WI38 (cell line): Measurements from ENCODE around the gene LY6G6D.
"Not testable (repeated sequence)": the region's sequence is repeated elsewhere in the genome, so short reads cannot be mapped to it uniquely, and the experiment has no call there.

ENCODE experiments used
- H3K4me3 ChIP-seq: 2 replicates; pipeline ENCODE4 v1.5.1; 2011; ENCODE audit warnings: low read depth, mild to moderate bottlenecking, control low read depth, low read length
- TF ChIP-seq, protein P1 (sequence below): IDR thresholded peaks from 2 replicates; pipeline ENCODE4 v1.5.1; 2012; ENCODE audit warnings: low read depth, mild to moderate bottlenecking, control low read depth, low read length

LY6G6D gene

DNA sequence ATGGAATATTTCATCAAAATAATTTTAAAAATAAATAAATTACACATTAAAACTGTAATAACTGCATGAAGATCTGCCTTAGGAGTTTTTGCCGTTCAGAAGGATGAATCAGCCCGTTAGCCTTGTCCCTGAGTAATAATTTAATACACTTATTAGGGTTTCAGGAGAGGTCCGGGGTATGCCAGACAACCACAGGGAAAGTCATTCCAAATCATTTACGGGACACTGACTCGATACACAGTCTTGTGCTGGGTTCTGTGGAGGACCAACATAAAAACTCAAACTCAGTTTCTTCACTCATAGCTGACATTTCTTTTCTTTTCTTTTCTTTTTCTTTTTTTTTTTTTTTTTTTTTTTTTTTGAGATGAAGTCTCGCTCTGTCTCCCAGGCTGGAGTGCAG lies 9.2 kb upstream of the LY6G6D start:
- no peak overlapping the region for H3K4me3 ChIP-seq
- TF ChIP-seq, protein P1, sequence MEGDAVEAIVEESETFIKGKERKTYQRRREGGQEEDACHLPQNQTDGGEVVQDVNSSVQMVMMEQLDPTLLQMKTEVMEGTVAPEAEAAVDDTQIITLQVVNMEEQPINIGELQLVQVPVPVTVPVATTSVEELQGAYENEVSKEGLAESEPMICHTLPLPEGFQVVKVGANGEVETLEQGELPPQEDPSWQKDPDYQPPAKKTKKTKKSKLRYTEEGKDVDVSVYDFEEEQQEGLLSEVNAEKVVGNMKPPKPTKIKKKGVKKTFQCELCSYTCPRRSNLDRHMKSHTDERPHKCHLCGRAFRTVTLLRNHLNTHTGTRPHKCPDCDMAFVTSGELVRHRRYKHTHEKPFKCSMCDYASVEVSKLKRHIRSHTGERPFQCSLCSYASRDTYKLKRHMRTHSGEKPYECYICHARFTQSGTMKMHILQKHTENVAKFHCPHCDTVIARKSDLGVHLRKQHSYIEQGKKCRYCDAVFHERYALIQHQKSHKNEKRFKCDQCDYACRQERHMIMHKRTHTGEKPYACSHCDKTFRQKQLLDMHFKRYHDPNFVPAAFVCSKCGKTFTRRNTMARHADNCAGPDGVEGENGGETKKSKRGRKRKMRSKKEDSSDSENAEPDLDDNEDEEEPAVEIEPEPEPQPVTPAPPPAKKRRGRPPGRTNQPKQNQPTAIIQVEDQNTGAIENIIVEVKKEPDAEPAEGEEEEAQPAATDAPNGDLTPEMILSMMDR, result no peak

DNA sequence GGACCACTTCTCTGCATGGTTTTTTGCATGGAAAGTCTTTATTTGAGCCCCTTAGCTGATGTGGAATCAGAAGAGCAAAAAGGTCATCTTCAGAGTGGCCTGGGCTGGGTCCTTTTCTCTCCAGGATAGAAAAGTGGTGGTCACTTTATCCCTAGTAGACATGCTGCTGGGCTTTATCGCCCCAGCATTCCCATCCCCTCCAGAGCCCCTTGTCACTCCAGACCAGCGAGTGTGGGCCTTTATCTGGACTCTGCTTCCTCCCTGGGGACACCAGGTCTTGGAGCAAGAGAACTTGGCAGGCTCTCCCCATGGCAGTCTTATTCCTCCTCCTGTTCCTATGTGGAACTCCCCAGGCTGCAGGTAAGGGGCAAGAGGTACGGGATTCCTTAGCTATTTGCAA lies 8.5 kb upstream of the LY6G6D start, which contains the start of gene LY6G6F:
LY6G6F (plus strand) TSS at position 268 of the 400 bp plus-strand sequence; CDS start at position 309, 41 bp downstream.
- TF ChIP-seq, protein P1, result no peak

DNA sequence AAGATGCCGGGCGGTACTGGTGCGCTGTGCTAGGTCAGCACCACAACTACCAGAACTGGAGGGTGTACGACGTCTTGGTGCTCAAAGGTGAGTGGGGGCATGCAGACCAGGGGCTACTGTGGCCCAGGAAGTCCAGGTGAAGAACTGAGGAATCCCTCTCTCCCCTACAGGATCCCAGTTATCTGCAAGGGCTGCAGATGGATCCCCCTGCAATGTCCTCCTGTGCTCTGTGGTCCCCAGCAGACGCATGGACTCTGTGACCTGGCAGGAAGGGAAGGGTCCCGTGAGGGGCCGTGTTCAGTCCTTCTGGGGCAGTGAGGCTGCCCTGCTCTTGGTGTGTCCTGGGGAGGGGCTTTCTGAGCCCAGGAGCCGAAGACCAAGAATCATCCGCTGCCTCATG lies 7.4 kb upstream of the LY6G6D start:
- no peak overlapping the region for H3K4me3 ChIP-seq
- TF ChIP-seq, protein P1, result no peak

More for the DNA sequence above, 8.5 kb upstream of the LY6G6D start, which contains the start of gene LY6G6F:
- no peak within 1 kb of the TSS for H3K4me3 ChIP-seq

DNA sequence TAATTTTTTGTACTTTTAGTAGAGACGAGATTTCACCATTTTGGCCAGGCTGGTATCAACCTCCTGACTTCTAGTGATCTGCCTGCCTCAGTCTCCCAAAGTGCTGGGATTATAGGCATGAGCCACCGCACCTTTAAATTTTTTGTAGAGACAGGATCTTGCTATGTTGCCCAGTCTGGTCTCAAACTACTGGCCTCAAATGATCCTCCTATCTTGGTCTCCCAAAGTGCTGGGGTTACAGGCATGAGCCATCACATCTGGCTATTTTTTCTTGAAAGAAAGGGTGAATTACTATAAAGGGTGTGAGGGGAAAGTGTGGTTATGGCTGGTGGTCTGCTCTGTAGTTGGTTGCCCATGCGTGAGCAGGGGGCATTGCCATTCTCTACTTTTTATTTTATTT lies 6.9 kb upstream of the LY6G6D start:
- TF ChIP-seq, protein P1, result no peak
- H3K4me3 ChIP-seq, result no peak overlapping the region

DNA sequence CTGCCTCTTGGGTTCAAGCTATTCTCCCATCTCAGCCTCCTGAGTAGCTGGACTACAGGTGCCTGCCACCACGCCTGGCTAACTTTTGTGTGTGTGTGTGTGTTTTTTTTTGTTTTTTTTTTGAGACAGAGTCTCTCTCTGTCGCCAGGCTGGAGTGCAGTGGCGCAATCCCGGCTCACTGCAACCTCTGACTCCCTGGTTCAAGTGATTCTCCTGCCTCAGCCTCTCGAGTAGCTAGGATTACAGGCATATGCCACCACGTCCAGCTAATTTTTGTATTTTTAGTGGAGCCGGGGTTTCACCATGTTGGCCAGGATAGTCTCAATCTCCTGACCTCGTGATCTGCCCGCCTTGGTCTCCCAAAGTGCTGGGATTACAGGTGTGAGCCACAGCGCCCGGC lies 6.0 kb upstream of the LY6G6D start:
- not testable (repeated sequence) for H3K4me3 ChIP-seq

DNA sequence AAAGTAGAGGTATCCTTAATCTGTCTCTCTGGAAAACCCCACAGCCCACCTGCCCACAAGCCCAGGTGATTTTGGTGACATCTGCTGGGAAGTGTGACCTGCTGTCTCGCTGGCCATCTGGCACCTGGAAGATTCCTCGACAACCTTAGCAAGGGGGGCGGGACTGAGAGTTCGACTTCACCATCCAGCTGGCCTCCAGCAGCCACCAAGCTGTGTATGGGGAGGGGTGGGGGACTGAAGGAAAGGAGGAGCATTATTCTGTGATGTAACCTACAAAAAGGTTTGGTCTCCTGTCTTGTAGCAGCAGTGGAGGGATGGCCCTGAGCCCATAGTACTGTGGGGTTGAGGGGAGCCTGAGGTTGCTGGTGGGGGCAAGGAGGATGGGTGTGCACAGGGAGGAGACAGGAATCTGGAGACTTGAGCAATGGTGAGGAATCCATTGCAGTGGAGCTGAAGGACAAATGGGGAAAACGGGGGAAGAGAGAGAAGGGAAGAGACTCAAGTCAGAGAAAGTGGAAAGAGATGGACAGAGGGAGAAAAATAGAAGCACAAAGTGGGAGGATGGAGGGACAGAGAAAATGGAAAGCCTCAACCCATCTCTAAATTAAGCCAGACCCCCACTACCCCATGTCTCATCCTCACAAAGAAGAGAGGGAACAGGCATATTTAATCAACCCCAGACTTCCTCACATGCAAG lies 4.5 kb upstream of the LY6G6D start:
- H3K4me3 ChIP-seq, result no peak overlapping the region
- TF ChIP-seq, protein P1, result no peak

DNA sequence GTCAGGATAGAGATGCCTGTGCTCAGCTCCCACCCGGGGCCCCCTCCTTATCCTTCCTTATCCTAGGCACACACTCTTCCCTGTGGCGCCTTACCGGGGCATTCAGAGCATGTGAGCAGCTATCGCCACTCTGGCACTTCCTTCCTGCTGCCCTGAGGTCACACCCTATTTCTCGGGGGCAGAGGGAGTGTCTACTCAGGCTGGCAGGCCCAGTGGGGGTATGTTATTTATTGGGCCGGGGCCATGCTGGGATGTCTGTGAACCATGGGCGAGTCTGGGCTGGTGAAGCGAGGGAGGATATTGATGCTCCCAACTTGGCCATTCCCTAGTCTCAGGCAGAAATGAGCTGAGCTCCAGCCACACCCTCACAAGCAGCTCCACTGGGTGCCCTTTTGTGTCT lies 3.9 kb upstream of the LY6G6D start:
- no peak overlapping the region for H3K4me3 ChIP-seq
- TF ChIP-seq, protein P1, result no peak

DNA sequence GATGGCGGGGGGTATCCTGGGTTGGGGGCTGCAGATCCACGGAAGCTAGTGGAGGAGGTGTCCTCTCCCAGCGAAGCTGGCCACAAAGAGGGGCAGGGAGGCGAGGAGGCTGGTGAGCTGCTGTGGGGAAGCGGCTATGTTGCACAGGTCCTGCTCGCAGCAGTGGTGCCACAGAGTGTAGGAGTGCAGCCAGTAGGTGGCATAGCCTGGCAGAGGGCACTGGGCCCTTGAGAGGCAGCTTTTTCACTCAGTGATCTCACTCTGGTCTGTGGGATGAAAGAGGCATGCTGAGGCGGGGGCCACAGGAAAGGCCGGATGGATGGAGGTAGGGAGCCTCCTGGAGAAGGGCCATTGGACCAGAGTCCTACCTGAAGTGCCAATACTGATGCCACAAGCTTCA lies 2.9 kb upstream of the LY6G6D start:
- H3K4me3 ChIP-seq, result no peak overlapping the region
- TF ChIP-seq, protein P1, result no peak
